Activated naive CD4-positive, alpha-beta T cell treated with Interleukin-2 at 50 U/mL for 16 hours (primary cell): ENCODE data around the gene ZMYND10.
A peak's percentile ranks its signal among the peaks of the same experiment; 100 is the strongest.

ENCODE experiments used
- DNase-seq: peaks from one replicate; pipeline ENCODE4 v3.0.0-alpha.2; 2020

ZMYND10 gene

GRCh38 chr3:50342813-50343633, 2.5 kb downstream of the ZMYND10 start:
- DNase-seq, result no peak

GRCh38 chr3:50341996-50342650, 3.4 kb downstream of the ZMYND10 start:
- DNase-seq, result no peak

- no peak for DNase-seq
These were observed 4.0 kb downstream of the ZMYND10 start for GRCh38 chr3:50341537-50341936.

- DNase-seq, result peak; percentile 69
These were observed 4.8 kb downstream of the ZMYND10 start, which contains the start of gene RASSF1 for GRCh38 chr3:50340448-50341329. Gene RASSF1, minus strand, starts transcription at chr3:50340836. Its CDS starts 31 bp downstream, at chr3:50340805.

- no peak for DNase-seq
These were observed 5.4 kb downstream of the ZMYND10 start for GRCh38 chr3:50340147-50340447.

- DNase-seq, result no peak
These were observed 5.9 kb downstream of the ZMYND10 start for GRCh38 chr3:50339485-50340146.

GRCh38 chr3:50338965-50339364, 6.6 kb downstream of the ZMYND10 start:
- DNase-seq, result no peak

GRCh38 chr3:50337175-50337861, 8.2 kb downstream of the ZMYND10 start:
- DNase-seq, result peak; percentile 96

GRCh38 chr3:50336452-50337174, 8.9 kb downstream of the ZMYND10 start:
- no peak for DNase-seq

- DNase-seq, result no peak
These were observed 11.0 kb downstream of the ZMYND10 start for GRCh38 chr3:50334339-50335075.

GRCh38 chr3:50333744-50334328, 11.7 kb downstream of the ZMYND10 start:
- DNase-seq, result no peak

- no peak for DNase-seq
These were observed 14.1 kb downstream of the ZMYND10 start for GRCh38 chr3:50331364-50331907.

- no peak for DNase-seq
These were observed 15.2 kb downstream of the ZMYND10 start for GRCh38 chr3:50330330-50330729.

GRCh38 chr3:50327943-50328691, 17.4 kb downstream of the ZMYND10 start, which contains the start of gene TUSC2:
Gene TUSC2, minus strand, starts transcription at chr3:50328223. Its CDS starts 124 bp downstream, at chr3:50328099.
- peak; percentile 96 for DNase-seq

- DNase-seq, result no peak
These were observed 18.4 kb downstream of the ZMYND10 start for GRCh38 chr3:50327129-50327528.

- no peak for DNase-seq
These were observed 19.4 kb downstream of the ZMYND10 start for GRCh38 chr3:50326182-50326541.

- no peak for DNase-seq
These were observed 19.9 kb downstream of the ZMYND10 start for GRCh38 chr3:50325497-50326181.

- DNase-seq, result no peak
These were observed 20.4 kb downstream of the ZMYND10 start for GRCh38 chr3:50325113-50325480.
